HUES6 (cell line): Measurements from ENCODE around the gene ITM2C.

ENCODE experiments used
- H3K27ac ChIP-seq: 2 replicates; pipeline ENCODE4 v1.7.0; 2013; ENCODE audit warnings: low read depth, mild to moderate bottlenecking, low read length, inconsistent platforms
- H3K27me3 ChIP-seq: 2 replicates; pipeline ENCODE4 v1.6.1; 2013; ENCODE audit warnings: low read length; ENCODE audit not compliant: control insufficient read depth, insufficient read depth
- H3K36me3 ChIP-seq: 2 replicates; pipeline ENCODE4 v1.6.1; 2013; ENCODE audit warnings: low read length; ENCODE audit not compliant: control insufficient read depth, insufficient read depth
- H3K4me1 ChIP-seq: 2 replicates; pipeline ENCODE4 v1.6.1; 2013; ENCODE audit warnings: low read length; ENCODE audit not compliant: control insufficient read depth, insufficient read depth
- H3K4me3 ChIP-seq: 2 replicates; pipeline ENCODE4 v1.5.1; 2013; ENCODE audit warnings: low read depth, low read length
- H3K9ac ChIP-seq: one replicate; pipeline ENCODE4 v1.6.1; 2013; ENCODE audit warnings: mild to moderate bottlenecking, low read length
- H3K9me3 ChIP-seq: 2 replicates; pipeline ENCODE4 v1.6.1; 2013; ENCODE audit warnings: low read depth, low read length; ENCODE audit not compliant: control insufficient read depth, insufficient read depth

The ITM2C gene

DNA sequence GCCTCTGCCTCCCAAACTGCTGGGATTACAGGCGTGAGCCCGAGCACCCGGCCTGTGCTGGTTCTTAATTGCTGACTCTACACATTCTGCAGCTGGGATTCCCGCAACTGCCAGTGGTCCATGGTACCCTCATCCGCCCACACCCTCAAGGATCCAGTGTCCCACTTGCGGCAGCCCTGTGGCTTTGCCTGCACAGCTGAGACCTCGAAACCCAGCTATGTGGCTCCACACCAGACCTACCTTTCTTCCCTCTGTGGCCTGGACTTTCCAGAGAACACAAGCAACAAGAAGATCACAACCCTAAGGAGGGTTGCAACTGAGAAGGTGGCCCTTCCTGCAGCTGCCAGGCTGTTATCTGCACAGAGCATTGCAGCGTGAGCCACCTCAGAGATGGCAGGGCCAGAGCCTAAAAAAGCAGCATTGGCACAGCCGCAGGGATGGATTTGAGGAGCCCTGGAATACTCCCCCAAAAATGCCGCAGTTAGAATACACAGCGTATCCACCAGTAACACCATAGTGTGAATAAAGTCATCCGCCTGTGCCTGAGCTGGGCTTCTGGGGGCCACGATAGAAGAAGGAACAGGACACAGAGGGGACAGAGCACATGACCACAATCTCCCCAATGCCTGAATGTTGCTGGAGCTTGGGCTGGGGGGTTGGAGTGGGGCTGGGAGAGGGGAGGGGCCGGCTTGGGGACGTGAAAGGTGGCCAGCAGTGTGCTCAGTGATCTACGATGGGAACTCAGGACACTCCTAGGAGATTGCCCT lies 58.4 kb downstream of the ITM2C start:
- Histone ChIP-seq H3K27ac (no peak overlapping the region), H3K4me3 (no peak overlapping the region), H3K36me3 (no peaks in the 10 kb centered on the region), H3K27me3 (no peaks in the 10 kb centered on the region), H3K9ac (no peak overlapping the region), H3K4me1 (peaks cover 4% of the 10 kb centered on the region; the same call in 1 of the 2 replicates), H3K9me3 (no peaks in the 10 kb centered on the region)

GRCh38 chr2:230924092-230924469 lies 59.3 kb downstream of the ITM2C start:
- Histone ChIP-seq H3K36me3 (no peaks in the 10 kb centered on the region), H3K27me3 (no peaks in the 10 kb centered on the region), H3K27ac (no peak overlapping the region), H3K4me3 (no peak overlapping the region), H3K9me3 (no peaks in the 10 kb centered on the region), H3K4me1 (peaks cover 4% of the 10 kb centered on the region; the same call in 1 of the 2 replicates), H3K9ac (no peak overlapping the region)

DNA sequence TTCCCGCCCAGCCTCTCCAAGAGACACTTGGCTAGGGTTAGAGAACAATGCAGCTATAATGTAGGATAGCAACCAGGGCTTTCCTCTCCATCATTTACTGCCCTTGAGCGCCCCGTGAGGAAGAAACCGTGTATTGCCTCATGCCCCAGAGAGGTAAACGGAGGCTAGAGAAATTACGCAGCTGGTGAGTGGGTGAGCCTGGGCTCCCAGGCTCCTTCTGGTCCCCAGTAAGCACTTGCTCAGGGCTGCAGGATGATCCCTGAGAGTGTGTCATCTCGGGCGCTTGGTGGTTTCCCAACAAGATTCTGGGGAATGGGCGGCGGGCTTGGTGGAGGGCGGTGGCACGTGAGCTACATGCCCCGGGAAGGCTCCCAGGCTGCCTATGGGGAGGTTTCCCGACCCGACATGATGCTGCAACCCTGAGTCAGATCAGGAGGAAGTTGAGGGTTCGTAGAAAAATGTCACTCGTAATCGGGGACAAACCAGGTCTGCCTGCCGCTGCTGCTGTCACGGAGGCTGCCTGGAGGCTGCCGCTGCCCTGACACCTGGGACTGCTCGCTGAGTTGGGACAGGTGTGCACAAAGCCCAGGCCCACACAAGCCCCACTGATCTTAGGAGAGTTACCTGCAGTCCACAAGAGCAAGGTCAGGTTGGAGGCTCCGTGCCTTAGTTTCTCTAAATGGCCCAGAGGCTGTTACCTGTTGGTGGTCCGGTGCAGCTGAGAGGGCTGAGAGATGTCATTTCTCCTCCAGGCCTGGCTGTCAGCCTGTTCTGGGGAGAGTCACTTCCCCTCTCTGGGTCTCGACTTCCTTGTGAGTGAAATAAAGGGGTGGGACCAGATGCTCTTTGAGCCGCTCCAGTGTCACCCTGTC lies 60.0 kb downstream of the ITM2C start, which contains the start of gene GPR55:
Gene GPR55 (minus strand): TSS at position 773 of the 872 bp plus-strand sequence. CDS start 14,280 bp downstream, outside the sequence.
- H3K4me3 ChIP-seq = no peak within 1 kb of the TSS
- no peaks in the 10 kb centered on the region for H3K36me3 ChIP-seq
- H3K27me3 ChIP-seq = no peaks in the 10 kb centered on the region
- no peaks in the 10 kb centered on the region for H3K9me3 ChIP-seq
- no peak within 1 kb of the TSS for H3K9ac ChIP-seq
- peaks cover 4% of the 10 kb centered on the region; the same call in 1 of the 2 replicates for H3K4me1 ChIP-seq
- H3K27ac ChIP-seq = no peak within 1 kb of the TSS

- Histone ChIP-seq H3K27ac (no peak overlapping the region), H3K36me3 (no peaks in the 10 kb centered on the region), H3K9ac (no peak overlapping the region), H3K9me3 (no peaks in the 10 kb centered on the region), H3K27me3 (no peaks in the 10 kb centered on the region), H3K4me1 (peaks cover 4% of the 10 kb centered on the region; the same call in 1 of the 2 replicates), H3K4me3 (no peak overlapping the region)
Measured at GRCh38 chr2:230925443-230925878, 60.7 kb downstream of the ITM2C start.

DNA sequence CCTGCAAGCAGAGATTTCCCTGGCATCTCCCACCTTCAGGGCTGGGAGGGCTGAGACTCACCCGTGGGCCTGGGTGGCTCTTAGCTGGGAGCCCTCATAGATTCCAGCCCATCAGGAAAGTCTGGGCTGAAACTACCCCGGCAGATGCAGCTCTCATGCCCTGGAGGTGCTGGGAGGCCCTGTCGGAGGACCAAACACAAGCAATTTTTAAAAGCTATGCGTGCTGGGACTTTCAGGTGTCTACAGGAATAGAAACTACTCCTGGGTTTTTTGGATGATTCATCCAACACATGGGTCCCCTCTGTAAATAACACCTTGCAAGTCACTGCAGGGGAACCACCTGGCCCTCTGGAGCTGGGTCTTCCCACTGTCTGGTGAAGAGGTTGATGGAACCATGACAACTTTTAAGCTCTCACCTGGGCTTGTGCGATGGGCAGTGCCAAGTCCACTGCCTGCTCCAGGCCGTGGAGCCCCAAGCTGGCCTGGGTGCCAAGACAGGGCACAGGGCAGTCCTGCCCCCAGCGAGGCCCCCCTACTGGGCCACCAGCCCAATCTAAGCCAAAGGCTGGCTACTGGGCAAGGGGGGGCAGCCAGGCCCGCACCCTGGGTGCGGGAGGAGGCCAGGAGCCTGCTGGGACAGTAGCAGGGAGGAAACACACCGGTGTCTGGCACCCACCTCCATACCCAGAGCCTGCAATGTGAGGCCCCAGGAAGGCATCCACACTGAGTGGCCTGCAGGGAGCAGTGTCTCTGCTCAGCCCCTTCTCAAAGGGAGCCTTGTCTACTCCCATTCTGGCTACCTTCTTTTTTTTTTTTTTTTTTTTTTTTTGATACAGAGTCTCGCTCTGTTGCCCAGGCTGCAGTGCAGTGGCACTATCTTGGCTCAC lies 61.4 kb downstream of the ITM2C start:
- no peak overlapping the region for H3K9ac ChIP-seq
- H3K36me3 ChIP-seq = no peaks in the 10 kb centered on the region
- no peaks in the 10 kb centered on the region for H3K27me3 ChIP-seq
- no peaks in the 10 kb centered on the region for H3K9me3 ChIP-seq
- no peak overlapping the region for H3K27ac ChIP-seq
- no peak overlapping the region for H3K4me3 ChIP-seq
- H3K4me1 ChIP-seq = peaks cover 4% of the 10 kb centered on the region; the same call in 1 of the 2 replicates

GRCh38 chr2:230927711-230928341 lies 63.1 kb downstream of the ITM2C start:
- peaks cover 5% of the 10 kb centered on the region; the same call in 1 of the 2 replicates for H3K4me1 ChIP-seq
- no peaks in the 10 kb centered on the region for H3K36me3 ChIP-seq
- H3K9ac ChIP-seq = no peak overlapping the region
- H3K27me3 ChIP-seq = no peaks in the 10 kb centered on the region
- no peak overlapping the region for H3K27ac ChIP-seq
- H3K9me3 ChIP-seq = no peaks in the 10 kb centered on the region
- no peak overlapping the region for H3K4me3 ChIP-seq
